Loucy (cell line): ENCODE results near the gene DCST1.

Experiments used
- H2AFZ ChIP-seq: fragments of 200-600 bp; sonication (generic); 2 replicates; pipeline ENCODE4 v1.6.0; 2016; ENCODE audit warnings: antibody characterized with exemption, mild to moderate bottlenecking, low read length, moderate library complexity
- H3F3A ChIP-seq: fragments of 200-600 bp; 2 replicates; pipeline ENCODE4 v1.6.0; 2016; ENCODE audit warnings: antibody characterized with exemption, low read depth, mild to moderate bottlenecking
- H3K27me3 ChIP-seq: fragments of 200-600 bp; sonication (generic); 2 replicates; pipeline ENCODE4 v1.6.1; 2014; ENCODE audit warnings: low read length, mild to moderate bottlenecking; ENCODE audit not compliant: insufficient read depth, poor library complexity, severe bottlenecking
- H3K36me3 ChIP-seq: fragments of 200-600 bp; sonication (generic); 2 replicates; pipeline ENCODE4 v1.6.1; 2016; ENCODE audit warnings: low read length; ENCODE audit not compliant: insufficient read depth
- H3K4me1 ChIP-seq: fragments of 200-600 bp; sonication (generic); 2 replicates; pipeline ENCODE4 v1.5.1; 2014; ENCODE audit warnings: low read length, mild to moderate bottlenecking; ENCODE audit not compliant: insufficient read depth, poor library complexity, severe bottlenecking
- H3K4me2 ChIP-seq: fragments of 200-600 bp; sonication (generic); 2 replicates; pipeline ENCODE4 v1.6.0; 2014; ENCODE audit warnings: antibody characterized with exemption, low read length, low read depth, mild to moderate bottlenecking; ENCODE audit not compliant: poor library complexity, severe bottlenecking
- H3K4me3 ChIP-seq: fragments of 200-600 bp; sonication (generic); 2 replicates; pipeline ENCODE4 v1.5.1; 2014; ENCODE audit warnings: low read length, mild to moderate bottlenecking, mixed read lengths; ENCODE audit not compliant: poor library complexity, severe bottlenecking
- H3K79me2 ChIP-seq: fragments of 200-600 bp; sonication (generic); 2 replicates; pipeline ENCODE4 v1.6.1; 2014; ENCODE audit warnings: low read length; ENCODE audit not compliant: insufficient read depth
- H3K9ac ChIP-seq: fragments of 200-600 bp; sonication (generic); 2 replicates; pipeline ENCODE4 v1.6.0; 2014; ENCODE audit warnings: mild to moderate bottlenecking, low read depth, low read length, moderate library complexity; ENCODE audit not compliant: poor library complexity, severe bottlenecking
- H3K9me2 ChIP-seq: fragments of 200-600 bp; sonication (generic); replicated peaks from 2 replicates; pipeline ENCODE4 v1.6.1; 2016; ENCODE audit warnings: low read depth, low read length, mixed read lengths
- H3K9me3 ChIP-seq: fragments of 200-600 bp; sonication (generic); 2 replicates; pipeline ENCODE4 v1.6.1; 2014; ENCODE audit warnings: mild to moderate bottlenecking, antibody characterized with exemption, low read length, low read depth; ENCODE audit not compliant: insufficient read depth
- H4K20me1 ChIP-seq: fragments of 200-600 bp; sonication (generic); 2 replicates; pipeline ENCODE4 v1.6.0; 2014; ENCODE audit warnings: antibody characterized with exemption, low read length, mild to moderate bottlenecking; ENCODE audit not compliant: insufficient read depth, poor library complexity, severe bottlenecking
- CTCF ChIP-seq: fragments of 200-600 bp; sonication (generic); conservative IDR thresholded peaks from 2 replicates; pipeline ENCODE4 v1.5.1; 2014; ENCODE audit warnings: mild to moderate bottlenecking, antibody characterized with exemption, low read length
- EZH2phosphoT487 ChIP-seq: fragments of 200-600 bp; IDR thresholded peaks from 2 replicates; pipeline ENCODE4 v1.6.1; 2018; ENCODE audit warnings: antibody characterized with exemption, mild to moderate bottlenecking, moderate library complexity, borderline replicate concordance

The DCST1 gene

GRCh38 chr1:155086128-155086741 lies 52.6 kb downstream of the DCST1 start:
- H3K79me2 ChIP-seq = peaks cover 9% of the 10 kb centered on the region; the same call in 1 of the 2 replicates
- peak overlapping the region; percentile 79 for H3K9ac ChIP-seq
- peaks cover 12% of the 10 kb centered on the region; the same call in 1 of the 2 replicates for H3F3A ChIP-seq
- peaks cover 28% of the 10 kb centered on the region for H3K4me1 ChIP-seq
- H3K9me3 ChIP-seq = no peaks in the 10 kb centered on the region
- TF ChIP-seq EZH2phosphoT487 (no peak), CTCF (peak; percentile 83)
- H3K27me3 ChIP-seq = no peaks in the 10 kb centered on the region
- H3K4me3 ChIP-seq = peak overlapping the region; percentile 82
- H3K9me2 ChIP-seq = no peaks in the 10 kb centered on the region
- peak overlapping the region; percentile 100 for H3K4me2 ChIP-seq
- peaks cover 5% of the 10 kb centered on the region for H4K20me1 ChIP-seq
- H2AFZ ChIP-seq = peak overlapping the region; percentile 98
- no peaks in the 10 kb centered on the region for H3K36me3 ChIP-seq

- H4K20me1 ChIP-seq = peaks cover 5% of the 10 kb centered on the region
- H3K27me3 ChIP-seq = no peaks in the 10 kb centered on the region
- H3F3A ChIP-seq = peaks cover 8% of the 10 kb centered on the region; the same call in 1 of the 2 replicates
- peak; percentile 39 for TF ChIP-seq CTCF
- no peak for TF ChIP-seq EZH2phosphoT487
- H3K4me1 ChIP-seq = peaks cover 25% of the 10 kb centered on the region
- no peaks in the 10 kb centered on the region for H3K9me2 ChIP-seq
- peak overlapping the region; percentile 100 for H3K4me2 ChIP-seq
- H3K36me3 ChIP-seq = no peaks in the 10 kb centered on the region
- H3K9me3 ChIP-seq = no peaks in the 10 kb centered on the region
- peak overlapping the region; percentile 82 for H3K4me3 ChIP-seq
- H3K79me2 ChIP-seq = peaks cover 9% of the 10 kb centered on the region; the same call in 1 of the 2 replicates
- no peak overlapping the region for H2AFZ ChIP-seq
- H3K9ac ChIP-seq = peak overlapping the region; percentile 79
These were observed 53.4 kb downstream of the DCST1 start for GRCh38 chr1:155086856-155087535.

- Histone ChIP-seq H3K4me1 (peaks cover 12% of the 10 kb centered on the region), H3K9me2 (no peaks in the 10 kb centered on the region), H3K79me2 (peaks cover 6% of the 10 kb centered on the region; the same call in 1 of the 2 replicates), H3K4me3 (no peak overlapping the region), H3F3A (0 out of 2 replicates have a peak, but pooled peaks cover 2% of the 10 kb centered on the region), H3K9ac (no peak overlapping the region), H4K20me1 (no peaks in the 10 kb centered on the region), H3K27me3 (no peaks in the 10 kb centered on the region), H3K4me2 (peak overlapping the region; percentile 27), H3K9me3 (no peaks in the 10 kb centered on the region), H3K36me3 (no peaks in the 10 kb centered on the region), H2AFZ (peak overlapping the region; percentile 83)
- TF ChIP-seq CTCF (peak; percentile 95), EZH2phosphoT487 (no peak)
These were observed 57.7 kb downstream of the DCST1 start for GRCh38 chr1:155091071-155092051.
